Stimulated activated CD4-positive, alpha-beta T cell treated with anti-CD3 and anti-CD28 coated beads, Interleukin-4, amount 100 ng/mL, for 48 hours (primary cell): ENCODE data around the gene KEL.

Source experiments
- DNase-seq, 2 donors: peaks; one replicate each; pipeline ENCODE4 v3.0.0-alpha.2; 2020; ENCODE audit warnings: low read depth in 2 of 2

The KEL gene

DNA sequence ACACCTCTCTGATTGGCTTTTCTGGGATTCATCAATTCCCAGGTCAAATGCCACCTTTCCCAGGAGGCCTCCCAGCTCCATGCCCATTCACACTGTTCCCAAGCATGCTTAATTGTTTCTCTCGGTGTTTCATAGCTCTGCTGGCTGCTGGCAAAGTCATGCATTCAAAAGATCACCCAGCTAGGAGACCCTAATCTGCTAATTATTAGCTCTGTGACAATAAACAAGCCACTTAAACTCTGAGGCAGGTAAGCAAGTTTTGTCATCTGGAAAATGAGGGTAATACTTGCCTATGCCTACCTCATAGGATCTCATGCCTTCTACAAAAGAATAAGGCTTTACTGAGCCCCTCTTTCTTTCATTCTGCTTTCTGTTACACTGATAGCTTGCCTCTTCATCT is 828 bp upstream of the KEL start:
- no peak for DNase-seq

- DNase-seq: no peak
These were observed 579 bp downstream of the KEL start for GRCh38 chr7:142961595-142961972.

DNA sequence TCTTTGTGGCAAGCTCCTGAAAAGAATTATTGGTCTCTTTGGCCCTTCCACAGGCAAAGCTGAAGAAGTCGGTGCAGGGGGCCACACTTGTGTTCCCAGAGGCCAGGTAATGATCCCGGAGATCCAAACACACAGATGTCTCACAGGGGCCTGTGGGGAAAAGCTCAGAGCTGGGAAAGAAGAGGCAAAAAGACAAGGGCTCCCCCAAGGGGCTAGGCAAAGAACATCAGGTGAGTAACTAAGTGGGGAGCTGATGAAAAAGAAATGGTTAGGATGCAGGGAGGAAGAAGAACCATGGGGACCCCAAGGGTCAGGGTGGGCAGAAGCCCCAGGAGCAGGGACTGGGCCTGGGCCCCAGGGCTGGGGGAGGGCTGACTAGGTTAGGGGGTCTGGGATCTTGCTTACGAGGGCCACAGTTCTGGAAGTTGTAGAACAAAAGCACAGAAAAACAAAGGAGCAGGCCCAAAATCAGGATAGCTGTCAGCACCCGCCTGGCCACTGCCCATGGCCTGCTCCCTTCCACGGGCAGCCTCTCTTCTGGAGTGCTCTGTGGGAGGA is 1.1 kb downstream of the KEL start:
- DNase-seq: no peak

DNA sequence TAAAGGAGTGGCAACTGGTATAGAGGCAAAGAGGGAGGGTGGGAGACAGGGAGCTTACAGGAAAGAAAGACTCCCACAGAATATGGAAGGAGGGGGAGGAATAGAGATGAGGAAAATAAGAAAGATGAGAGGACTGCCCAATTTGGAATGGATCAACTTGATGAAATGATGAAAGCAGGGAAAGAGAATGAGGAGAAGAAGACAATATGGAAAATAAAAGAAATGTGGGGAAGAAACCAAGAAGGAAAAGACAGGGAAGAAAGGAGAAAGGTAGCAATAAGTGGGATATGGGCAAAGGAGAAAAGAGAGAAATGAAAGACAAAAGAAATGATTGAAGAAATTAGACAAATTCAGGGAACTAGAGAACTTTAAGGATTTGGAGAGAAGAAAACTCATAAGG is 3.0 kb downstream of the KEL start:
- no peak for DNase-seq

DNA sequence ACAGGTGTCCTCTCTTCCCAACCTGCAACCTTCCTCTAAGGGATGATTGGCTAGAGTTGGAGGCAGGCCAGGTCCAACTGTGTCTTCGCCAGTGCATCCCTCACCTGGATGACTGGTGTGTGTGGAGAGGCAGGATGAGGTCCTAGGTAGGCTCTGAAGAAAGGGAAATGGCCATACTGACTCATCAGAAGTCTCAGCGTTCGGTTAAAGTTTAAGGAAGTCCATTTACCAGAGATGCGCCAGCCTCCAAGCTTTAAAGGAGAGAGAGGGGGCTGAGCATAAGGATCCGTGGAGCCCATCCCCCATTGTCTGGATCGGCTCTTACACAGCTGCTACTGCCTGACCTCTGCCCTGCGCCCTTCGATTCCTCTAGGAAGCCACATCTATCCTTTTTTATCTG is 4.4 kb downstream of the KEL start:
- no peak for DNase-seq

DNA sequence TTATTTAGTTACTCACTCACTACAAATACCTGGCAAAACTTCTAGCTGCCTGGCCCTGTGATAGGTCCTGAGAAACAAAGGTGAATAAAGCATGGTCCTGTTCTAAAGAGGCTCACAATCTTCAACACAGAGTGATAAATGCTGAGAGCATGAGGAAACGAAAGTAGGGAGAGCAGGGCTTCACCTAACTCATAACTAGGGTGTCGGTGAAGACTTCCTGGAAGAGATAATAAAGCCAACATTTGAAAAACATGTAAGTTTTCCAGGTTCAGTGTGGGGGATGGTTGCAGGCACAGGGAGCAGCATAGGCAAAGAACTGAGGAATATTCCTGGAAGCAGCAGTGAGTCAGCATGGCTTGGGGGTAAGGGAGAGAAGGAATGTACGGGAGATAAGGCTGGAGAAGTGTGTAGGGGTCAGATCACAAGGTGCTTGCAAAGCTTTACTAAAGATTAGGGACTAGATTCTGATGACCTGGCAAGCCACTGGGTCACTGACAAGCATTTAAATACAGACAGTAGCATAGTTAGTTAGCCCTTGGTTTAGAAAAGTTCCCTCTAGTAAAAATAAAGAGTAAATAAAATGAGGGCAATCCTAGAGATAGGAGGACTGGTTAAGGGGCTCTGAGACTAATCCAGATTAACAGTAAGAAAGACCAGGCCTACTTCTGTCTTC is 5.1 kb downstream of the KEL start:
- DNase-seq: no peak

- no peak for DNase-seq
These were observed 7.4 kb downstream of the KEL start for GRCh38 chr7:142954680-142955268.

- DNase-seq: no peak
These were observed 11.9 kb downstream of the KEL start for GRCh38 chr7:142950235-142950634.

GRCh38 chr7:142948603-142949002 is 13.6 kb downstream of the KEL start:
- no peak for DNase-seq

DNA sequence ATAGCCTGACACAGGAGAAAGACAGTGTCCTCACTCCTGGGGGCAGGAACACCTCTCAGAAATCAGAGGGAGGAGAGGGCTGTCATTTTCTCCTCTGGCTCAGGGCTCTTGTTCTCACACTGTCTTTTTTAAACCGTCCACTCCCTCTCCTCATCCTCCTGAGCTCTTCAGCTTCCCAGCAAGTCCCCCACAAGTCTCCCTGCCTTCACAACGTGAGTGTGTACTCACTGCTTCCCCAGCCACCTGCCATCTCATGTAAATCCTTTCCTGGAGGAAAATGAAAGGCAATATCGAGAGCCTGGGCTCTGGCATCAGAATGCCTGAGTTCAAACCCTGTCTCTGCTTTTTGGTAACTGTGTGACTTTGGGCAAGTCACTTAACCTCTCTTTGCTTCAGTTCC is 17.2 kb downstream of the KEL start:
- DNase-seq: no peak

DNA sequence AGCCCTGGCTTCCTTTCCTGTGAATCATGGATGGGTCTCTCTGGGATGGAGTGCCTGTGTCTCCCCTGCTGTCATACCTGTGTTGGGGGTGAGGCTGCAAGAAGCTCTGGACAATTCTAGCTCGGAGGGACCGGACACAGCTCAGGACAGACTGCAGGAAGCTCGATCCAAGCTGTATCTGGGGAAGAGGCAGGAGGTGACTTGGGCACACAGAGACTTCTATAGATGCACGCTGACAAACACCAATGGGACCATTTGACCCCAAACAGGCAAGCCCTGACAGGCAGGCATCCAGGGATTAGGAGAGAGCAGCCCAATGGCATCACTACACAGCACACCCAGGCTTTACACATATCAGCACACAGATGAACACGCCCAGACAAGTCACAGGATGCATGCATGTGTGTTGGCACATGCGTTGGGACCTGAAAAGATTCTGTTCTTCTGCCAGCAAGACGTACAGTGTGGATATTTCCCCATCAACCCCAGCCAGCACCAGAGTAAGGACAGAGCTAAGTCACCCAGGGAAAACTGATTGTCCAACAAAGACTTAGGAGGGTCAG is 18.4 kb downstream of the KEL start:
- no peak for DNase-seq

- DNase-seq: no peak
These were observed 19.4 kb downstream of the KEL start for GRCh38 chr7:142942746-142943145.

GRCh38 chr7:142941541-142941940 is 20.6 kb downstream of the KEL start:
- DNase-seq: no peak

DNA sequence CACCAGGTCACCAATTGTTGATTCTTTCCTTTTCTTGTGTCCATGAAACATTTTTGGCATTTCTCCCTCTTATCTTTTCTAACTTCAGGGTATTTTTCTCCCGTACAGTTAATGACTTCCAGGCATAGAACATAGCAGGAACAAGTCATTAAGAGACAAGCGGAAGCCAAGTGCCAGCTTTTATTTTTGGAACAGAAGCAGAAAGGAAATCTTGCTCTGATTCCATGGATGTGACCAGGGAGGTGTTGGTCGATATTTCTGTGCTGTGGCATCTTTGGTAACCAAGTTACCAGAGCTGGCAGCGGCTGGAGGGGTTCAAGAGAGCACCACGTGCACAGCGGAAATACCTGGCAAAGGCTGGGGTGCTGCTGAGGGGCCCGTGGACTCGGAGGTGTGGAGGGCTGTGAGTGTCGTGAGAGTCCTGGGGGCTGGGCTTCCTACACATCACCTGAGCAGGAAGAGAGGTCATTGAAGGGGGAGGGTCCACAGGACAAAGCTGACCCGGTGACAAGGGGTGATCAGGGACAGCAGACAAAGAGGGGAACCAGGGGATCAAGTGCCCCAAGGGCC is 21.1 kb downstream of the KEL start:
- no peak for DNase-seq

GRCh38 chr7:142939226-142939910 is 22.8 kb downstream of the KEL start, which contains the start of gene LLCFC1:
TSS of gene LLCFC1 (plus strand) at chr7:142939484. CDS start at chr7:142939622, 138 bp downstream.
- no peak for DNase-seq

- DNase-seq: no peak
These were observed 23.6 kb downstream of the KEL start for GRCh38 chr7:142938611-142939010.

GRCh38 chr7:142935941-142936565 is 26.1 kb downstream of the KEL start:
- DNase-seq: no peak

DNA sequence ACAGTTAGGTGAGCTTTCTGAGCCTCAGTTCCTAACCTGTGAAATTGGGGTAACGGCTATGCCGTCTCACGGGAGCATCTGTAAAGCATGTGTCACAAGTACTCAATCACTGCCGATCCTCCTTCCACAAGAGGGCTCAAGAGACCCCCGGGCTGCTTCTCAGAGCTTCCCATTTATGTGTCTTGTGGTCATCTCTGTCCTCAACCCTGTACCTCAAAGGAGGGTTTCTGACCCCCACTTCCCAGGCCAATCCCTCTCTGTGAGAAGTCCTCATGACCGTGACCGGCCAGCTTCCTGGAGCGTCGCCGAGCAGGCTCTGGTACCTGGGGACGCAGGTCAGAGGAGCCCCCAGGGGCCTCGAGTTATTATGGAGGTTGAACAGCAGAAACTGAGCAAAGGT is 28.1 kb downstream of the KEL start:
- DNase-seq: no peak

GRCh38 chr7:142933624-142934023 is 28.5 kb downstream of the KEL start, which contains the start of gene TRPV5:
TSS of gene TRPV5 (minus strand) at chr7:142933746. CDS start at chr7:142933459, 287 bp downstream.
- DNase-seq: no peak

DNA sequence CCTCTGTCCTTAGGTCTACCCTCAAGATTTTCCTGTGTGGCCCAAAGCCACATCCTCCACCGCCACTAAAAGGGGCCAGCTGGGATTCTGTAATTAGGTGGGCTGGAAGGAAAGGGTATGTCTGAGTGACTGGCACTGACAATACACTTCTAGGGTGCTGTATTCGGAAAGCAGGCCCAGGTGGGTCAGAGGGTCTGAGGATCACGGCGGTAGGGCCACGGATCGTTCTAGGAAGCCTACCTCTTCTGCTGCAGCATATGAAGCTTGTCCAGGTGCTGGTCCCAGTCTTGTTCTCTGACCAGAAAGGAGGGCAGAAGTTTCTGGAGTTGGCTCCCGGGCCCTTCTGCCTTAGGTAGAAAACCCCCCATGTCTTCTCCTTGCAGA is 29.1 kb downstream of the KEL start:
- DNase-seq: no peak

- no peak for DNase-seq
These were observed 29.6 kb downstream of the KEL start for GRCh38 chr7:142932386-142933091.
